ENCODE results near the gene RUNDC3A. TPM values are rescaled to one million over a fixed set of nuclear protein-coding genes. Genes with fewer than 3 reads are reported as not detected.

RUNDC3A gene
- total RNA-seq, 4 donors from 2014 or later: 0.42 to 2.8 (median 1.7) TPM

DNA sequence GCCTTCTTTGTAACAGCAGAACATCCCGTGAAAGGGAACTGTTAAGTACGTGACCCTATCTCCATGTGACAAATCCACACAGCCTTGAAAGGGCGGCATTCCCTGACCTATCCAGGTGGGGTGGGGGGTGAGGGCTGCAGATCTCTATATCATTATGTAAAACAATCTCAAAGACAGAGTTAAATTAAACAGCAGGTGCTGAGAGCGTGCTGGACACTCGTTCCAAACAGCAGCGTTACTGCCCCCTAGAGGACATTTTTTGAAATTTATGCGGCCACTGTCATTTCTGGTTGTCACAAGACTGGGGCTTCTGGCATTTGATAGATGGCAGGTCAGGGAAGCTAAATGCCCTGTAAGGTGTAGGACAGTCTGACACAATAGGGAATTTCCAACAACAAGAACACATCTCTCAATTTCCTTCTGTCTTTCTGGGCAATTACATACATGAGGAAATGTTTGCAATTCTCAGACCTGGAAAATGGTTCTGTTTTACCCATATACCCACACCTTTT is 22.9 kb downstream of the RUNDC3A start:
- TF ChIP-seq EP300 (IDR thresholded peaks at IDR 0.05) (no peak), POLR2A (IDR thresholded peaks at IDR 0.05; ENCODE audit: low read depth) (no peak), POLR2AphosphoS5 (IDR thresholded peaks at IDR 0.05) (peak in 1 of 2 donors; percentile 15)
- TF ChIP-seq, protein P1, sequence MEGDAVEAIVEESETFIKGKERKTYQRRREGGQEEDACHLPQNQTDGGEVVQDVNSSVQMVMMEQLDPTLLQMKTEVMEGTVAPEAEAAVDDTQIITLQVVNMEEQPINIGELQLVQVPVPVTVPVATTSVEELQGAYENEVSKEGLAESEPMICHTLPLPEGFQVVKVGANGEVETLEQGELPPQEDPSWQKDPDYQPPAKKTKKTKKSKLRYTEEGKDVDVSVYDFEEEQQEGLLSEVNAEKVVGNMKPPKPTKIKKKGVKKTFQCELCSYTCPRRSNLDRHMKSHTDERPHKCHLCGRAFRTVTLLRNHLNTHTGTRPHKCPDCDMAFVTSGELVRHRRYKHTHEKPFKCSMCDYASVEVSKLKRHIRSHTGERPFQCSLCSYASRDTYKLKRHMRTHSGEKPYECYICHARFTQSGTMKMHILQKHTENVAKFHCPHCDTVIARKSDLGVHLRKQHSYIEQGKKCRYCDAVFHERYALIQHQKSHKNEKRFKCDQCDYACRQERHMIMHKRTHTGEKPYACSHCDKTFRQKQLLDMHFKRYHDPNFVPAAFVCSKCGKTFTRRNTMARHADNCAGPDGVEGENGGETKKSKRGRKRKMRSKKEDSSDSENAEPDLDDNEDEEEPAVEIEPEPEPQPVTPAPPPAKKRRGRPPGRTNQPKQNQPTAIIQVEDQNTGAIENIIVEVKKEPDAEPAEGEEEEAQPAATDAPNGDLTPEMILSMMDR (IDR thresholded peaks at IDR 0.05): peak; percentile 74 to 86 (median 83)
- WGBS: 2% methylated on average over 7 of the region's 7 CpGs
- Histone ChIP-seq H3K4me1 (peaks cover 6 to 15% (median 14%) of the 10 kb centered on the region in 4 donors), H3K36me3 (no peaks in the 10 kb centered on the region), H3K27ac (replicated peaks in 1 of 4) (no peak overlapping the region), H3K4me3 (no peak overlapping the region), H3K9me3 (no peaks in the 10 kb centered on the region), H3K27me3 (peaks cover 0 to 9% (median 0%) of the 10 kb centered on the region in 4 donors)
- intact Hi-C loops (cut with DNase I): no loop called here
- no peak for DNase-seq (ENCODE audit: extremely low spot score)

DNA sequence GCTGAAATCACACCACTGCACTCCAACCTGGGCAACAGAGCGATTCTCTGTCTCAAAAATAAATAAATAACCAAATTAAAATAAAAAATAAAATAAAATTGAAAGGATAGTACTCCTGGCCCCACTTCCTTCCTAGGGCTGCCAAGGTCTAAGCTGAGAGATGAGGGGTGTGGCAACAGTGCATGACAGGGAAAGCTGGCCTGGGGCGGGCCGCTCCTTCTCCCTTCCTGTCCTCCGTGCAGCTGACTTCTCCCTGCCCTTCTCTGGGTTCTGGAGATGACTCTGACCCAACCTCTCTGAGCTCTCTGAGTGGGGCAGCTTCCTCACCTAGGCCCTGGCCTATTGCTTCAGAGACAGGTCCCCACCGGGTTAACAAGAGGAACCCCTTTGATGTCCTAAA is 25.0 kb downstream of the RUNDC3A start:
- Histone ChIP-seq H3K27ac (replicated peaks in 1 of 4) (no peak overlapping the region), H3K4me1 (peaks cover 0 to 7% (median 5%) of the 10 kb centered on the region in 4 donors), H3K4me3 (no peak overlapping the region), H3K9me3 (no peaks in the 10 kb centered on the region), H3K36me3 (no peaks in the 10 kb centered on the region), H3K27me3 (peaks cover 0 to 19% (median 0%) of the 10 kb centered on the region in 4 donors)
- DNase-seq (ENCODE audit: extremely low spot score): no peak
- WGBS: 62% methylated on average over 5 of the region's 5 CpGs
- TF ChIP-seq POLR2AphosphoS5 (IDR thresholded peaks at IDR 0.05): no peak
- TF ChIP-seq, protein P1 (IDR thresholded peaks at IDR 0.05): no peak
- TF ChIP-seq POLR2A (IDR thresholded peaks at IDR 0.05; ENCODE audit: low read depth): no peak
- no peak for TF ChIP-seq EP300 (IDR thresholded peaks at IDR 0.05)
- intact Hi-C loops (cut with DNase I): no loop called here

DNA sequence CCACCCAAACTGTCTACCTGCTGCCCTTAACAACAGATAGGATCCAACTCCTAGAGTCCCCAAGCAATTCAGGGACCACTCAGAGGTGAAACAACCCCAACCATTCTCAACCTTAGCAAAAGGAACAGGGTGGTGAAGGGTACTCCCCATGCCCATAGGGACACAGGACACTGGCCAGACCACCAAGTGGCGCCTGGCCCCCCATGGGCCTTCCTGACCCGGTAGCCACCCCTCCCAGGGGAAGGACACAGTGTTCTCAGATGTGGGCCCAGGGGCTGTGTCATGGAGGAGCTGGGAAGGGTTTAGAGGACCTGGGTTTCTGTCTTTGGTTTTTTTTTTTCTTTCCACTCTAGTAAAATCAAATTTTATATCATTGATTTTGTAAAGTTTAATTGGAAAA is 25.9 kb downstream of the RUNDC3A start:
- no peak for TF ChIP-seq POLR2A (IDR thresholded peaks at IDR 0.05; ENCODE audit: low read depth)
- TF ChIP-seq, protein P1 (IDR thresholded peaks at IDR 0.05): no peak
- TF ChIP-seq POLR2AphosphoS5 (IDR thresholded peaks at IDR 0.05): no peak
- TF ChIP-seq EP300 (IDR thresholded peaks at IDR 0.05): no peak
- H3K36me3 ChIP-seq: no peaks in the 10 kb centered on the region
- peaks cover 0 to 23% (median 0%) of the 10 kb centered on the region in 4 donors for H3K27me3 ChIP-seq
- H3K4me3 ChIP-seq: no peak overlapping the region
- intact Hi-C loops (cut with DNase I): no loop called here
- H3K27ac ChIP-seq (replicated peaks in 1 of 4): no peak overlapping the region
- no peaks in the 10 kb centered on the region for H3K9me3 ChIP-seq
- no peak for DNase-seq (ENCODE audit: extremely low spot score)
- peaks cover 0 to 7% (median 5%) of the 10 kb centered on the region in 4 donors for H3K4me1 ChIP-seq
- 49% methylated on average over 2 of the region's 2 CpGs for WGBS

DNA sequence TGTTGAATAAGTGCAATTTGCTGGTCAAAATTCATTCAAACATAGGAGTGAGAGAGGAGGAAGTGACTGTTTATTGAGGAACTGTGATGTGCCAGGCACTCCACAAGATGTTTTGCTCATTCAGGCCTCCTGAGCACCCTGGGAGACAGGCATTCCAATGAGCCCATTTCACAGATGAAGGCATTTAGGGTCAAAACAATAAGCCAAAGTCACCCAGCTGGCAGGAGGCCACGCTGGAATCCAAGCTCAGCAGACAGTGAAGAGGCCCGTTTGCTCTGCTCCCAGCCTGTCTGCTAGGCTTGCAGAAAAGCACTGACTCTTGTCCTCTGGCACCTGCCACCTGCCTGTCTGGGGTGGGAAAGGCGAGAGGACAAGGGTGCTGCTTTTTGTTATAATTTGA is 26.3 kb downstream of the RUNDC3A start:
- no peak for TF ChIP-seq EP300 (IDR thresholded peaks at IDR 0.05)
- TF ChIP-seq POLR2AphosphoS5 (IDR thresholded peaks at IDR 0.05): no peak
- no peak for TF ChIP-seq POLR2A (IDR thresholded peaks at IDR 0.05; ENCODE audit: low read depth)
- TF ChIP-seq, protein P1 (IDR thresholded peaks at IDR 0.05): no peak
- WGBS: 35% methylated on average over 3 of the region's 3 CpGs
- intact Hi-C loops (cut with DNase I): no loop called here
- peaks cover 0 to 7% (median 5%) of the 10 kb centered on the region in 4 donors for H3K4me1 ChIP-seq
- H3K36me3 ChIP-seq: no peaks in the 10 kb centered on the region
- no peaks in the 10 kb centered on the region for H3K9me3 ChIP-seq
- H3K27ac ChIP-seq (replicated peaks in 1 of 4): no peak overlapping the region
- DNase-seq (ENCODE audit: extremely low spot score): no peak
- H3K27me3 ChIP-seq: peaks cover 0 to 23% (median 0%) of the 10 kb centered on the region in 4 donors
- no peak overlapping the region for H3K4me3 ChIP-seq

DNA sequence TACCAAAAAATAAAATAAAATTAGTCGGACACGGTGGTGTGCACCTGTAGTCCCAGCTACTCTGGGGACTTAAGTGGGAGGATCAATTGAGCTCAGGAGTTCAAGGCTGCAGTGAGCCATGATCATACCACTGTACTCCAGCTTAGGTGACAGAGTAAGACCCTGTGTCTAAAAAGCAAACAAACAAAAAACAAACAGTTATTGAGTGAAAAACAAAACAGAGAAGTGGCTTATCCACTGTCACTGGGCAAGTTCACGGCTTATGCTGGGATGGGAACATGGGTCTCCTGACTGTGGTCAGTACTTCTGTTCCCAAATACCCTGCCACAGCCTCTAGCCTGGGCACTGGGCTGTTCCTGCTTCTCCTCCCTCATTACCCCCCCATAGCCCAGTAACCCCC is 27.2 kb downstream of the RUNDC3A start:
- Histone ChIP-seq H3K27ac (replicated peaks in 1 of 4) (no peak overlapping the region), H3K36me3 (no peaks in the 10 kb centered on the region), H3K4me1 (peaks cover 0 to 7% (median 5%) of the 10 kb centered on the region in 4 donors), H3K27me3 (peaks cover 0 to 23% (median 0%) of the 10 kb centered on the region in 4 donors), H3K9me3 (no peaks in the 10 kb centered on the region), H3K4me3 (no peak overlapping the region)
- 73% methylated on average over 3 of the region's 3 CpGs for WGBS
- TF ChIP-seq, protein P1 (IDR thresholded peaks at IDR 0.05): no peak
- TF ChIP-seq POLR2A (IDR thresholded peaks at IDR 0.05; ENCODE audit: low read depth) (no peak), POLR2AphosphoS5 (IDR thresholded peaks at IDR 0.05) (no peak), EP300 (IDR thresholded peaks at IDR 0.05) (no peak)
- no peak for DNase-seq (ENCODE audit: extremely low spot score)
- intact Hi-C loops (cut with DNase I): no loop called here
